ENCODE measurements around the gene ZPBP2.

The ZPBP2 gene

DNA sequence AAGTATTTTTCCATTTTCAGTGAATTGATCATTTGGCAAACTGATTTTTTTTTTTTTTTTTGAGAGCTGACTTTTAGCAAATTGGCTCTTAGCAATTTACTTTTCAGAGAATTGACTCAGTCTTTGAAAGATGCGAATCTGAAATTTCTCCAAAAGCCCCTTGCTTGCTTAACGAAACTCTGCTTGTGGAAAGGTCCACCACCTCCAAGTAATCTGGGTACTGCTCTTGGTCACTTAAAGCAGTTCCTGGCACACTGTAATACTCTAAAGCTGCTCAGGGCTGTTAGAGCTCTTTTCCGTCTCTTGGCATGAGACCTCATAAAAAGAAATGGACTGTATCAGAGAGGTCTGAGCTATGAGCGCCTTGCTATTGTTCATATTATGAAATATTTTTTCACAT is 47.6 kb downstream of the ZPBP2 start:
- no peak for DNase-seq

DNA sequence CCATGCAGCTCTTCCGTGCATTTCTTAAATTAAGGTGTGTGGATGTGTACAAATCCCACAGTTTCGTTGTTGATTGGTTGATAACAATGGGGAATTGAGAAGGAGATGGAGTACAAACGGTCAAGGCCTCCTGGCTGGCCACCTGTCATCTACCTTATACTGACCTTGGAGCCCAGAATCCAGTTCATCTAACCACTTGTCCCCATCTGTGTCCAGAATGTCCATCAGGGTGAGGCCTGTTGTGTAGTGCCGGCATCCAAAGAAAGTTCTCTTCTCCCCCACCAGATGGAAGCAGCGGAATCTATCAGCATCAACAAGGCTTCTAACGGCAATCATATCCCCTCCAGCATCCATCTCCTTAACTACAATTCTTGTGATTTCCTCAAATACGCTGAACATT is 48.9 kb downstream of the ZPBP2 start:
- DNase-seq = no peak

DNA sequence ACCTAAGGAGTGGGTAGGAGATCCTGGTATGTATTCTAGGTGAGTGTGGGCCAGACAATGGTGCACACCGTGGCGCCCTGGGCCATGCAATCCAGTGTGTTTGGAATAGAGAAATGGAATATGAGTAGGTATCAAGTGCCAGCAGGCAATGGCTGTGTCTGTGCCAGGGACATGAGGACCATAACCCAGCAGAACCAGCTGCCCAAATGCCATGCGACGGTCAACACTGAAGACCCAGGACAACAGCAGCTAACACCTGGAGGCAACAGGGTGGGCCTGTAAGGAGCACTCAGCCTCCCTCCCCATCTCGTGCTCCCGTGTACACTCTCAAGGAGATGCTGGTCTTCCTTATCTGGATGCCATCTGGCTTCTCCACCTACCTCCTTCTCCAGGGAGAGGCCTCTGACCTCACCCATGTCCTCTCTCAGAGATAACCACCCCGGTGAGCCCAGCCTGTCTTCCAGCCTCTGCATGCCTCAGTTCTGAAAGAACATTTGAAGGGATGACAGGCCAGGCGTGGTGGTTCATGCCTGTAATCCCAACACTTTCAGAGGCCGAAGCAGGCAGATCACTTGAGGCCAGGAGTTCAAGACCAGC is 51.2 kb downstream of the ZPBP2 start:
- DNase-seq = no peak

DNA sequence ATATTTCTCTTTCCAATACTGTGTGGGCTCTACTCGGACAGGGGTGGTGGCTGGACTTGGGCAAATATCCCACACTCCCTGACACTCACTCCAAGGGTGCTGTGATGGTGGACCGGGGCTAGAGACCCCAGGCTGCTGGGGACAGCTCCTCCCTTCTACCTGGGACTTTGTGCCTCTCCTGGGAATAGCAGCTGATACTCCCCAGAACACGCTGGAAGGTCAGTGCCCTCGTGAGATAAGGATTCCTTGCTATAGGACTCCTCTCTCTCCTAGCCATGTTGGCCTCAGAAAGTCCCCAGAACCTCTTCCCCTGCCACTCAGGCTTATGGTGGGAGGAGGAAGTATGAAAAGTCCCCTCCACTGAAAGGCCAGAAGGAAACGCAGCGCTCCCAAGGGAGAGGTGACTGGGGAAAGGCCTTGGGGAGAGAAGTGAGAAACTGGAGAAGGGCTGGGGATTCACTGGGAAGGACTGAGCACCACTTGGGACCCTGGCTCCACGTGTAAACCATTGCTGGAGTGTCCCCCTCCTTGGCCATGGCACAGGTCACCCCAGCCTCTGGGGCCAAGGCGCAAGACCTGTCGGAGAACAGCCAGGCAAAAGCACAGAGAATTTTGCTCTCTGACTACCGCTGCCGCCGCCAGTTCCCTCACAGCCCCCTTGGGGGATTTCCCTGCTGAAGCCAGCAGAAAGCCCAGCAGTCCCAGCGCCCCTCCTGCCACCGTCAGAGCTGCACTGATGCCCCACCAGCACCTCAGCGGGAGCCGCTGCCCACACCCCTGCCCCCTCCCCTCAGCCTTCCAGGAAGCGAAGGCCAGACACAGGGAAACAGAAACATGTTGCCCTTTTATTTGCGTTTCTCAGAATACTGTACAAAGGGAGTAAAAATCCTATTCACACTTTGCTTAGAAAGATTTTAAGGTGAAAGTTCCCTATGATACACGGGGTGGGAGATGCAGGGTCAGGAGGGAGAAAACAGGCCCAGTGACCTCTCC is 52.5 kb downstream of the ZPBP2 start:
- DNase-seq = no peak

- no peak for DNase-seq
Observed at GRCh38 chr17:39921323-39921722, 53.3 kb downstream of the ZPBP2 start.

- DNase-seq = no peak
Observed at GRCh38 chr17:39922006-39922405, 54.0 kb downstream of the ZPBP2 start.

GRCh38 chr17:39923230-39923629 is 55.2 kb downstream of the ZPBP2 start:
- no peak for DNase-seq

DNA sequence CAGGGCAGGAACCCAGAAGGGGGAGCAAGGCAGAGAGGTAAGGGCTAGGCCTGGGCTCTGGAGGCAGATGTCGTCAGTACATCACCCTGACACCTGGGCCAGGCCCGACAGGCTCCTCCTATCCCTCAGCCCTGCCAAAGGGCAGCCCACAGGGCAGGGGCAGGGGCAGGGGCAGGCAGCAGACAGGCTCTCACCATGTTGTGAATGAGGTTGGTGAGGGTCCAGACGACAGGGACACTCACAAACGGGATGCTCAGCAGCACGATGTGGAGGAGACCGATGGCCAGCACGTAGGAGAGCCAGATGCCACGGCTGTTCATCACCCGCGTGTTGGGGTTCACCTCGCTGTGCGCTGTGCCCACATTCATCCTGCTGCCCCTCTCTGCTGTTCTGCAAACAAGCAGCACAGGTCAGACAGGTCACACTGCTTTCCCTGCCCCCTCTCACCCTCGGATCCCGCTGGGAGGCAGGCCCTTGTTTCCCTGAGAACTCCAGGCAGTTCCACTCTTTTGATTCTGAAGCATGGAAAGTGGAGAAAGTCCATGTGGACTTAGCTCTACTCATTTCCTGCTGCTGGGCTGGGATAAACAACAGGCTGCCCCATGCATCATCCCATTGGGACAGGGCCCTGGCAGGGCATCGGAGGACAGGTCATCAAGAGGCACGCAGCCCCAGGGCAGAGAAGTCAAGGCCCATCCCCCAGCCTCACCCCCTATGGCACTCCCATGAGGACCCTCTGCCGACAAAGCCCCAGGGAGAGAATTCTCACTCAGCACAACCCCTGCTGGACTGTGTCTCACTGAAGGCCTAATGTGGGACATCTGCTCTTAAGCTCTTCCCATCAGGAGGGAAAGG is 56.1 kb downstream of the ZPBP2 start:
- no peak for DNase-seq

- no peak for DNase-seq
Observed at GRCh38 chr17:39924691-39925055, 56.7 kb downstream of the ZPBP2 start.

GRCh38 chr17:39925282-39926134 is 57.5 kb downstream of the ZPBP2 start:
- peak; percentile 78 for DNase-seq

DNA sequence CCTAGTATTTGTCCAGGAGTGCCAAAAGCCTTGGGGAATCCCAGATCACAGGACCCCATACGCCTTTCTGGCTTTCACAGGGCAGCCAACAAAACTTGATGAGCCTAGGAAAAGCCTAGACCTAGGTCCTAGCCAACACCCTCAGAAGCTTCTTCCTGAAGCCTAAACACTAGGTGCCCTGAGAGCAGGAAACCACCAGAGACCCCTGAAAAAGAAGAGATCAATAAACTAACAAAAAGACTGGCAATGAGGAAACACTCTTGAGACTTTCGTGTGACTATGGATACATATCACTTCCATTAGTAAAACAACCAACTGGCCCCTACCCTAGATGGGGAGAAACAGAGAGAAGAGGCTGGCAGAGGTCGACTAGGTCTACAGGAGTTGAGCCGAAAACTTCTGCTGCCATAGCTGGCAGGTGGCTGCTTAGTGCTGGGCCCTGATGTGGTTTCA is 58.2 kb downstream of the ZPBP2 start:
- no peak for DNase-seq

- no peak for DNase-seq
Observed at GRCh38 chr17:39926588-39927100, 58.6 kb downstream of the ZPBP2 start.
